ENCODE measurements around the gene ZDHHC6. TPM values are rescaled to one million over a fixed set of nuclear protein-coding genes. Genes with fewer than 3 reads are reported as not detected.

ZDHHC6 gene
- total and polyA plus RNA-seq, 2 of the 8 experiments (the other 6 are each of a cell fraction or from before 2014, with no cell fraction given) = 13.6 to 27.4 TPM

- TF ChIP-seq, protein P1, sequence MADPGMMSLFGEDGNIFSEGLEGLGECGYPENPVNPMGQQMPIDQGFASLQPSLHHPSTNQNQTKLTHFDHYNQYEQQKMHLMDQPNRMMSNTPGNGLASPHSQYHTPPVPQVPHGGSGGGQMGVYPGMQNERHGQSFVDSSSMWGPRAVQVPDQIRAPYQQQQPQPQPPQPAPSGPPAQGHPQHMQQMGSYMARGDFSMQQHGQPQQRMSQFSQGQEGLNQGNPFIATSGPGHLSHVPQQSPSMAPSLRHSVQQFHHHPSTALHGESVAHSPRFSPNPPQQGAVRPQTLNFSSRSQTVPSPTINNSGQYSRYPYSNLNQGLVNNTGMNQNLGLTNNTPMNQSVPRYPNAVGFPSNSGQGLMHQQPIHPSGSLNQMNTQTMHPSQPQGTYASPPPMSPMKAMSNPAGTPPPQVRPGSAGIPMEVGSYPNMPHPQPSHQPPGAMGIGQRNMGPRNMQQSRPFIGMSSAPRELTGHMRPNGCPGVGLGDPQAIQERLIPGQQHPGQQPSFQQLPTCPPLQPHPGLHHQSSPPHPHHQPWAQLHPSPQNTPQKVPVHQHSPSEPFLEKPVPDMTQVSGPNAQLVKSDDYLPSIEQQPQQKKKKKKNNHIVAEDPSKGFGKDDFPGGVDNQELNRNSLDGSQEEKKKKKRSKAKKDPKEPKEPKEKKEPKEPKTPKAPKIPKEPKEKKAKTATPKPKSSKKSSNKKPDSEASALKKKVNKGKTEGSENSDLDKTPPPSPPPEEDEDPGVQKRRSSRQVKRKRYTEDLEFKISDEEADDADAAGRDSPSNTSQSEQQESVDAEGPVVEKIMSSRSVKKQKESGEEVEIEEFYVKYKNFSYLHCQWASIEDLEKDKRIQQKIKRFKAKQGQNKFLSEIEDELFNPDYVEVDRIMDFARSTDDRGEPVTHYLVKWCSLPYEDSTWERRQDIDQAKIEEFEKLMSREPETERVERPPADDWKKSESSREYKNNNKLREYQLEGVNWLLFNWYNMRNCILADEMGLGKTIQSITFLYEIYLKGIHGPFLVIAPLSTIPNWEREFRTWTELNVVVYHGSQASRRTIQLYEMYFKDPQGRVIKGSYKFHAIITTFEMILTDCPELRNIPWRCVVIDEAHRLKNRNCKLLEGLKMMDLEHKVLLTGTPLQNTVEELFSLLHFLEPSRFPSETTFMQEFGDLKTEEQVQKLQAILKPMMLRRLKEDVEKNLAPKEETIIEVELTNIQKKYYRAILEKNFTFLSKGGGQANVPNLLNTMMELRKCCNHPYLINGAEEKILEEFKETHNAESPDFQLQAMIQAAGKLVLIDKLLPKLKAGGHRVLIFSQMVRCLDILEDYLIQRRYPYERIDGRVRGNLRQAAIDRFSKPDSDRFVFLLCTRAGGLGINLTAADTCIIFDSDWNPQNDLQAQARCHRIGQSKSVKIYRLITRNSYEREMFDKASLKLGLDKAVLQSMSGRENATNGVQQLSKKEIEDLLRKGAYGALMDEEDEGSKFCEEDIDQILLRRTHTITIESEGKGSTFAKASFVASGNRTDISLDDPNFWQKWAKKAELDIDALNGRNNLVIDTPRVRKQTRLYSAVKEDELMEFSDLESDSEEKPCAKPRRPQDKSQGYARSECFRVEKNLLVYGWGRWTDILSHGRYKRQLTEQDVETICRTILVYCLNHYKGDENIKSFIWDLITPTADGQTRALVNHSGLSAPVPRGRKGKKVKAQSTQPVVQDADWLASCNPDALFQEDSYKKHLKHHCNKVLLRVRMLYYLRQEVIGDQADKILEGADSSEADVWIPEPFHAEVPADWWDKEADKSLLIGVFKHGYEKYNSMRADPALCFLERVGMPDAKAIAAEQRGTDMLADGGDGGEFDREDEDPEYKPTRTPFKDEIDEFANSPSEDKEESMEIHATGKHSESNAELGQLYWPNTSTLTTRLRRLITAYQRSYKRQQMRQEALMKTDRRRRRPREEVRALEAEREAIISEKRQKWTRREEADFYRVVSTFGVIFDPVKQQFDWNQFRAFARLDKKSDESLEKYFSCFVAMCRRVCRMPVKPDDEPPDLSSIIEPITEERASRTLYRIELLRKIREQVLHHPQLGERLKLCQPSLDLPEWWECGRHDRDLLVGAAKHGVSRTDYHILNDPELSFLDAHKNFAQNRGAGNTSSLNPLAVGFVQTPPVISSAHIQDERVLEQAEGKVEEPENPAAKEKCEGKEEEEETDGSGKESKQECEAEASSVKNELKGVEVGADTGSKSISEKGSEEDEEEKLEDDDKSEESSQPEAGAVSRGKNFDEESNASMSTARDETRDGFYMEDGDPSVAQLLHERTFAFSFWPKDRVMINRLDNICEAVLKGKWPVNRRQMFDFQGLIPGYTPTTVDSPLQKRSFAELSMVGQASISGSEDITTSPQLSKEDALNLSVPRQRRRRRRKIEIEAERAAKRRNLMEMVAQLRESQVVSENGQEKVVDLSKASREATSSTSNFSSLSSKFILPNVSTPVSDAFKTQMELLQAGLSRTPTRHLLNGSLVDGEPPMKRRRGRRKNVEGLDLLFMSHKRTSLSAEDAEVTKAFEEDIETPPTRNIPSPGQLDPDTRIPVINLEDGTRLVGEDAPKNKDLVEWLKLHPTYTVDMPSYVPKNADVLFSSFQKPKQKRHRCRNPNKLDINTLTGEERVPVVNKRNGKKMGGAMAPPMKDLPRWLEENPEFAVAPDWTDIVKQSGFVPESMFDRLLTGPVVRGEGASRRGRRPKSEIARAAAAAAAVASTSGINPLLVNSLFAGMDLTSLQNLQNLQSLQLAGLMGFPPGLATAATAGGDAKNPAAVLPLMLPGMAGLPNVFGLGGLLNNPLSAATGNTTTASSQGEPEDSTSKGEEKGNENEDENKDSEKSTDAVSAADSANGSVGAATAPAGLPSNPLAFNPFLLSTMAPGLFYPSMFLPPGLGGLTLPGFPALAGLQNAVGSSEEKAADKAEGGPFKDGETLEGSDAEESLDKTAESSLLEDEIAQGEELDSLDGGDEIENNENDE (IDR thresholded peaks at IDR 0.05; ENCODE audit: insufficient replicate concordance, low read length) = no peak
- no peak for TF ChIP-seq CHD2 (IDR thresholded peaks at IDR 0.05; ENCODE audit: low read length)
- TF ChIP-seq, protein P2, sequence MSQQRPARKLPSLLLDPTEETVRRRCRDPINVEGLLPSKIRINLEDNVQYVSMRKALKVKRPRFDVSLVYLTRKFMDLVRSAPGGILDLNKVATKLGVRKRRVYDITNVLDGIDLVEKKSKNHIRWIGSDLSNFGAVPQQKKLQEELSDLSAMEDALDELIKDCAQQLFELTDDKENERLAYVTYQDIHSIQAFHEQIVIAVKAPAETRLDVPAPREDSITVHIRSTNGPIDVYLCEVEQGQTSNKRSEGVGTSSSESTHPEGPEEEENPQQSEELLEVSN (IDR thresholded peaks at IDR 0.05) = no peak
- no peak for TF ChIP-seq YY1 (IDR thresholded peaks at IDR 0.05; ENCODE audit: low read depth, low read length)
- no peak for TF ChIP-seq SAP30 (IDR thresholded peaks at IDR 0.05; ENCODE audit: insufficient read depth, insufficient replicate concordance, low read length)
- no peak for TF ChIP-seq HDAC6 (IDR thresholded peaks at IDR 0.05; ENCODE audit: low read depth, low read length)
- no peak for TF ChIP-seq CTBP2 (IDR thresholded peaks at IDR 0.05; ENCODE audit: borderline replicate concordance, insufficient read depth, insufficient read length, low read length)
Measured at GRCh38 chr10:112426111-112426510, 20.6 kb downstream of the ZDHHC6 start (continued).

All from H1 (cell line).